HG02943 (cell line): Measurements from ENCODE around the gene SPTLC3.

Experiments used
- ATAC-seq: cut with Tn5 transposase; IDR thresholded peaks from one replicate; pipeline ENCODE4 v1.9.1; 2021; ENCODE audit warnings: mild to moderate bottlenecking, low read depth, moderate library complexity; ENCODE audit not compliant: unreplicated experiment

The SPTLC3 gene

DNA sequence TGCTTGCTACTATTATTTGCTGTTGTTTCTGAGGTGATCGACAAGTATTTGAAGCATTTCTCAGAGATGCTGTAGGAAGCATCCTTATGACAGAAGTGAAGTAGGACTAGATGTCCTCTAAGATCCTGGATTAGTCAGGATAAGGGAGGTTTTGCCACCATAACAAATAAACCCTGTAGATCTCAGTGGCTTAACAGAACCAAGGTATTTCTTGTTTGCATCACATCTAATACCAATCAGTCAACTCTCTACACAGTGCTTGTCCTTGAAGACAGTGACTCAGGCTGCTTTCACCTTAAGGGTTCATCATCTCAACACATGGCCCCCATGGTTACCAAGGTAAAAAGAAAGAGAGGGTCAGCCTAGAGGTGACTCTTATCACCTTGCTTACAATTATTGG, 119.4 kb downstream of the SPTLC3 start:
- no peak for ATAC-seq

DNA sequence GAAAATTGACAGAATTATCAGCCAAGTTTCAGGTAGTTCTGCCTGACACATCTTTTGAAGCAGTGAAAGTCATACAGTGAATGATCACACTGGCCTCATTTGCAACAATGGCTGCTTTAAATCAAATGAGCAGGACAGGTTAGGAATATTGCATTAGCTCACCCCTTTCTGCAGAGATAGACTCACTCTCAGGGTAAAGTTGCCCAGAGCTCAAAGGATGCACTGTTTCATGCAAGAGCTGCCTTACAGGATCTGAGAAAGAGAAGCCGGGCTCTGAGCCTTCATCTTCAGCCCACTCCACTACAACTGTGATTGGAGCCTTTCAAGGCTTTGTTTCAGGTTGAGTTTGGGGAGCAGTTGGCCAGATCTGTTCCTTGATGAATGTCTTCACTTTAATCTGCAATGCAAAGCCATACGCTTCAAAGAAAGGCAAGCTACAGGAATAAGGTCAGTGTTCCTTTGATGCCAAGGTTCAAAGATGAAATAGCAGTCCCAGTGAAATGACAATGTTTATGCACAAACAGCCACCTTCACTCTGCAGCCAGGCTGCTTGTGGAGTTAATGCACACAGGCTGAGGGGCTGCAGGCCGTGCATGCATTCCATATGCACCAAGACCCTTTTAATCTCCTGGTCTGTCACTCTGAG, 121.4 kb downstream of the SPTLC3 start:
- ATAC-seq = no peak

DNA sequence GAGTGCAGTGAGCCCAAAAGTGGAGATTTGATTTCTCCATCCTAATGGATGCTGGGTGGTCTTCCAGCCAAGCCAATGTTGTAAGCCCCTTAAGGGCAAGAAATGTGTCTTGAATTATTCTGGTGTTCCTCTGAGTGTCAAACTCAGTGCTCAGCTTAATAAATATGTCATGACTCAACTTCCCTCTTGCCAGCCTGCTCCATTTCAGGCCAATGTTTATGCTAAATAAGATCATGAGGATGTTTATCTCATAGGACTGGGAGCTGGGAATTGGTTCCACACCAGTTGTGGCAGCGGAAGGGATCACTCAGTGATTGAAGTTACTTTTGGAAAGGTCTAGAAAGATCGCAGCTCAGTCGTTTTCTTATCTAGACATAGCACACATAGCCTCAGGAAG, 121.9 kb downstream of the SPTLC3 start:
- no peak for ATAC-seq

GRCh38 chr20:13131688-13132087, 122.9 kb downstream of the SPTLC3 start:
- no peak for ATAC-seq

DNA sequence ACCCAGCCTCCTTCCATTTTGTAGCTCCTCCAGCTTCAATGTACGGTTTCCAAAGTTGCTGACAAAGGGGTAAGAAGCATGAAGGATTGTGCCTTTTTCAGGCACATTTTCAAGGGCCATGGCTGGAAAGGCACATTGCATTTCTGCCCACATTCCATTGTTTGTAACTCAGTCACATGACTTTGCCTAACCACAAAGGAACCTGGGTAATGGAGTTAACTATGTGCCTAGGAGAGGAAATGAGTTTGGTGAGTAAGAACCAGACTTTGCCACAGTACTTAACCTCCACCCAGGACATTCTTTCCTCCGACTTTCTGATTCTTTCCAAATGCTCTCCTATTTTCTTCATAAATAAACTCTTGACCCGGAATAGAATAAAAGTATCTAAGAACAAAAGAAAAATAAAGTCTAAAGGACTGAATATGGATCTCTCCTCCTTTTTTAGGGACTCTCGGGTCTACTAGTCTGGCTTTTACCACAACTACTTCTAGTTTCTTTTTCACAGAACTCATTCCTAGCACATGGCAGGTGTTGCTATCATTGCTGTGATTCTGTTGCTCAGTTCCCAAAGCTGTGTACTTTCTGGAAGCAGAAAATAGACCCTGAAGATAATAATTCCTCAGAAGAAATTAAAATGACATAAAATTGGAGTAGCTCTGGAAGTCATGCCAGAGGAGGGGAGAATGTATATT, 130.8 kb downstream of the SPTLC3 start:
- no peak for ATAC-seq

- ATAC-seq = no peak
These were observed 131.4 kb downstream of the SPTLC3 start for GRCh38 chr20:13140201-13140600.

GRCh38 chr20:13140775-13141174, 132.0 kb downstream of the SPTLC3 start:
- ATAC-seq = no peak

DNA sequence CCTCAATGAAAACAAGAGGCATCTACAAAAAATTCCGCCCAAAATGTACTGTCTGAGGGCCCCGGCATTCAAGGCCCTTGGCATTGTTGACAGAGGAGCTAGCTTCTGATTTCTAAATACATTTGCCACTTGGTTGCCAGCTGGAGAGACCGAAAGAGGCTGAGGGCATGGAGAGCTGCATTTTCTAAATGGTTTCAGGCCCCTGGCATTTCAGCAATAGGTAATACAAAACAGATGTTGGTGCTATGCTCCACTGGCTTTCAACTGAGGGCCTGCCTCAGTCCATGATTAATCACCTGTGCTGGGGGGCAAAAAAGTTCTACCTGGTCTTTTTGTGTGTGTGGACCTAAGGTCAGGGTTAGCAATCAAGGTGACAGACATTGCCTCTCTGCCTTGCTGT, 132.8 kb downstream of the SPTLC3 start:
- ATAC-seq = no peak

GRCh38 chr20:13142143-13142542, 133.4 kb downstream of the SPTLC3 start:
- no peak for ATAC-seq

GRCh38 chr20:13147071-13147963, 138.5 kb downstream of the SPTLC3 start:
- no peak for ATAC-seq

DNA sequence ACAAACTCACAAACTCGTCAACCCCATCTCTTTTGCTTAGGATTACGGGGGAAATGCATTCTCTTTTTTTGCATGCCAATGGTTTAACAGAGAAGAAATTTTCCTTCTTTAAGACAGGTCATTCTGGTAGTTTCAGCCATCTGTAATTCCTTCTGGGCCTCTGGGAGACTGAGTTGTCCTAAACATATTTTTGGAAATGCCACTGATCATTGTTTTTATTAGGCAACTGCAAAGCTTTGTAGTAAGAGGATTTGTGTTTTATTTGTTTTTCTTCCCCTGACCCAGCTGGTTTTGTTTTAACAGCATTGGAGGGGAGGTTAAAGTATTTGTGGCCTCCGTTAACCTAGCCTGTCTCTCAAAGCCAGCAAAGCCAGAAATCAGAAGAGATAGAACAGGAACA, 139.2 kb downstream of the SPTLC3 start:
- no peak for ATAC-seq

DNA sequence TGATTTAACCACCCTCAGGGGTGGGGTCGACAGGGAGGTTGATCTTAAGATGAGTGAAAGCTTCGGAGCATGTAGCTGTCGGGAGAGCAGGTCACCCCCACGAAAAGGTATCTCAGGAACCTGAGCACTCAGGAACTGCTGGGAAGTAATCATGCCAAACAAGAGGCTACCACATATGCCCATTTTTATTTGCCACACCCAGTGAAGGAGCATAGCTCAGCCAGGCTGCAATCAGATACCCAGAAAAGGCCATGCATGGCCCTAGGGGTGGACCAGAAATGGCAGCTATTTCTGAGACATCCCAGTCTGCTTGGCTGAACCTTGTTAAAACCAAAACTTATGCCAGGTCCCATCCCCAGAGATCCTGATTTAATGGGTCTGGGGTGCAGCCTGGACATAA, 139.6 kb downstream of the SPTLC3 start:
- no peak for ATAC-seq

DNA sequence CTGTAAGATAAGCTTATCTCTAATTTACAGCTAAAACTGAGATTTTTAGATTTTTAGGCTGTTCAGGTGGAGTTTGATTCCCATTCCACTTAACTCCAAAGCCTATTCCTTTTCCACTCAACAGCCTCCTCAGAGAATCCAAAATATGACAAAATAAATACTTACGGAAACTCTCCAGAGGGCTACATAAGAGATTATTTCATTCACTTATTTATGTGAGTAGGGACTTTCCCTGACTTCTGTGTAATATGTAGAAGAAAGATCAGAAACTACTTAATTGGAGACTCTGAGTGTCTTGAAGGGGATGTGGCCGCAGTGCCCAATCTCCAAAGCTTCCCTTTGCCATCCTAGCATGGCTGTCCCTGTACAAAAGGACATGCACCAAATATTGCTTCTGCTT, 140.2 kb downstream of the SPTLC3 start:
- ATAC-seq = no peak

DNA sequence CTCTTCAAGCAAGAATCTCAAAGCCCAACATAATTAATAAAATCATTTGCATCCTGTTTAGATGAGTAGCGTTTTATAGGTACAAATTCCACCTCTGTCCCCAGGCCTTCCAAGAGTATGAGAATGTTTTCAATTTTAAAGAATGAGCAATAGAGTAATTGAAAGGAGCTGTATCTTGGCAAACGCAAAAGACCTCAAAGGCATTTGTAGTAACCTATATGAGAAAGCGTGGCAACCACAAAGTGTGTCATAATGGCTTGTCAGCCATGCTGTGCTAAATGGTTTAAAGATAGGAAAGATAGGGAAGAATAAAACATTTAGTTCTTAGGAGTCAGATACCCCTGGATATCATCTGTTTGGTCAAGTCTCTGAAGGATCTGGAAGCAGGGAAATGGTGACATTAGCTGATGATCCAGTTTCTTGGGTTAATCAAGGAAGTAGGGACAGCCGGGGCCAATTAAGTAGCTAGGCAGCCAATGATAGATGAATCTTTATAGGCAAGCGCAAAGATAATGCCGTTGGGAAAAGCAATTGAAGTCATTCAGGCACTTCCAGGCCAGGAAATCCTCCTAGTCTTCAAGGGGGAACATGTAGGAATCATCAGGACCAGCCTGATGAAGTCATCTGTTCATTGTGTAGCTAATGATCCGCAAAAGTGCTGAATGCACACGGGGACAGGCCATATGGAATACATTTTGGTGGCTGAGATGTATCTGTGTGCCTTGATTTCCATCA, 140.8 kb downstream of the SPTLC3 start:
- no peak for ATAC-seq

- ATAC-seq = no peak
These were observed 149.6 kb downstream of the SPTLC3 start for GRCh38 chr20:13158369-13158768.

- no peak for ATAC-seq
These were observed 151.1 kb downstream of the SPTLC3 start for GRCh38 chr20:13159889-13160288.

DNA sequence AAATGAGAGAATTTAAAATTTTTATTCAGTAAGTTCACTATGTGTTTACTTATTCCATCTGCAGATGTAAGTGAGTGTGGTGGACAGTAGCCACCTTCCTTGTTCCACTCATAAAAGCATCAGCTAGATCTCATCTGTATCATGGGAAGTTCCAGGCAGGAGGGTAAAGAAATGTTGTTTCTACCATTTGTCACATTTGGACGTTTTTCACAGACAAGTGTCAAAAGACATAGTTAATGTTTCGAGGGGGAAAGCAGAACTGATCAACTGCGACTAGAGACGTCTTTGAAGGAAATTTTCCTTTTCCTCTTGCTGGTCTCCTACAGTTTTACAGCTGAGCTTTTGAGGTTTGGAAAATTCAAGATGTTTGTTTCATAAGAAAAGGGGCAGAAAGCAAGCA, 156.4 kb downstream of the SPTLC3 start:
- ATAC-seq = no peak

- no peak for ATAC-seq
These were observed 157.2 kb downstream of the SPTLC3 start for GRCh38 chr20:13166011-13166410.

GRCh38 chr20:13166437-13166836, 157.7 kb downstream of the SPTLC3 start:
- no peak for ATAC-seq

DNA sequence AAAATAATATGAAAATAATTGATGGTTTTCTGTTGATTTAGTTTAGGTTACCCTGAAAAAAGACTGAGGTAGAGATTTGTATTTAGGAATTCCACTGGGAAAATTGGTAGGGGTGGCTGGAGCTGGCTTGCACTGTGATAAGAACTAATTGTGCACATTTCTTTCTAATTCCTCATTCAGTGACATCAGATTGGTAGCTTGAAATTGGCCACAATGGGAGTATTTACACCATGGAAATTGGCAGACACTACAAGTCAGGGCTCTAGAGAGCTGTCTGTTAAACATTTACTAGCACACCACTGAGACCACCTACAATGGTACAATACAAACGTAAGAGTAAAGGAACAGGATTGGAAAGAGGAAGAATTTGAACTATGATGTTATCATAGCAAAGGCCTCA, 160.3 kb downstream of the SPTLC3 start:
- ATAC-seq = no peak

GRCh38 chr20:13170771-13171170, 162.0 kb downstream of the SPTLC3 start:
- no peak for ATAC-seq
